Measurements from ENCODE around the gene CFAP74.
A peak's percentile ranks its signal among the peaks of the same experiment; 100 is the strongest.

Gene CFAP74

DNA sequence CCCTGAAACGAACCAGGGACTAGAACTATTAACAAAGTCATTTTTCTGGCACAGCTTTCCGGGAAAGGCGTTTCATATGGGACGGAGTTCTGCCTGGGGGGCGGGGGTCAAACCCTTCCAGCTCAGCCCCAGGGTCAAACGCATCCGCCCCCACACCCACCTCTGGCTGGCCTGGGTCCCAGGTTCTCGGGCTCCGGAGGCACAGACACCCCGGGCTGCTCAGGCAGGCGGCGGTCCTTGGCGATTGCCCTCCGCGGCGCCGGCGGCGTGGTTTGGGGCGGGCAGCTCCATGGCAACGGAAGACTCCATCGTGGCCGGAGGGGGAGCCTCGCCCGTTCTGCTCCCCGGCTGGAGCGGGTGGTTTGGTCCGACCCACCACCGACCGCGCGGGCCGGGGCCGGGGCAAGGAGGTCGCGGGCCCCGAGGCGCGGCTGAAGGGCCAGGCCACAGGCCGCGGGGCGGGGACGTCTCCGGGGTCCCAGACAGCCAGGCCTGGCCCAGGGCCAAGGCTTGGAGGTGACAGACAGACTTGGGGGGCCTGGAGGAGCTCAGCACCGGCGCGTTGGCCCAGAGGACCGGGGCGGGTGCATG is at the start of gene CFAP74:
TSS of gene CFAP74 (minus strand) at position 246 of the 591 bp plus-strand sequence. CDS start 12,830 bp downstream, outside the sequence.
- H3K27ac ChIP-seq (ENCODE audit: low read length): no peak within 1 kb of the TSS
- no peaks in the 10 kb centered on the region for H3K4me1 ChIP-seq (ENCODE audit: control insufficient read depth, low read depth, low read length)
- H3K4me3 ChIP-seq (ENCODE audit: low read length): peak within 1 kb of the TSS; percentile 46
- no peaks in the 10 kb centered on the region for H3K9me3 ChIP-seq (ENCODE audit: control insufficient read depth, low read depth, low read length)
- no peak within 1 kb of the TSS for H3K9ac ChIP-seq (ENCODE audit: low read length)
- no peaks in the 10 kb centered on the region for H3K36me3 ChIP-seq (ENCODE audit: control insufficient read depth, low read depth, low read length)
- peaks cover 7% of the 10 kb centered on the region for H3K27me3 ChIP-seq (ENCODE audit: control insufficient read depth, insufficient read depth, low read length)

GRCh38 chr1:2053217-2053616 is 49.6 kb upstream of the CFAP74 start:
- H3K9me3 ChIP-seq (ENCODE audit: control insufficient read depth, low read depth, low read length): no peaks in the 10 kb centered on the region
- H3K36me3 ChIP-seq (ENCODE audit: control insufficient read depth, low read depth, low read length): peaks cover 3% of the 10 kb centered on the region
- peaks cover 1% of the 10 kb centered on the region for H3K4me1 ChIP-seq (ENCODE audit: control insufficient read depth, low read depth, low read length)
- peaks cover 27% of the 10 kb centered on the region for H3K27me3 ChIP-seq (ENCODE audit: control insufficient read depth, insufficient read depth, low read length)
- no peak overlapping the region for H3K27ac ChIP-seq (ENCODE audit: low read length)
- no peak overlapping the region for H3K4me3 ChIP-seq (ENCODE audit: low read length)
- H3K9ac ChIP-seq (ENCODE audit: low read length): no peak overlapping the region

- H3K4me3 ChIP-seq (ENCODE audit: low read length): no peak overlapping the region
- no peak overlapping the region for H3K27ac ChIP-seq (ENCODE audit: low read length)
- H3K27me3 ChIP-seq (ENCODE audit: control insufficient read depth, insufficient read depth, low read length): peaks cover 31% of the 10 kb centered on the region
- peaks cover 3% of the 10 kb centered on the region for H3K36me3 ChIP-seq (ENCODE audit: control insufficient read depth, low read depth, low read length)
- H3K9me3 ChIP-seq (ENCODE audit: control insufficient read depth, low read depth, low read length): no peaks in the 10 kb centered on the region
- H3K9ac ChIP-seq (ENCODE audit: low read length): no peak overlapping the region
- peaks cover 5% of the 10 kb centered on the region for H3K4me1 ChIP-seq (ENCODE audit: control insufficient read depth, low read depth, low read length)
Measured at GRCh38 chr1:2052756-2053155, 49.2 kb upstream of the CFAP74 start.

DNA sequence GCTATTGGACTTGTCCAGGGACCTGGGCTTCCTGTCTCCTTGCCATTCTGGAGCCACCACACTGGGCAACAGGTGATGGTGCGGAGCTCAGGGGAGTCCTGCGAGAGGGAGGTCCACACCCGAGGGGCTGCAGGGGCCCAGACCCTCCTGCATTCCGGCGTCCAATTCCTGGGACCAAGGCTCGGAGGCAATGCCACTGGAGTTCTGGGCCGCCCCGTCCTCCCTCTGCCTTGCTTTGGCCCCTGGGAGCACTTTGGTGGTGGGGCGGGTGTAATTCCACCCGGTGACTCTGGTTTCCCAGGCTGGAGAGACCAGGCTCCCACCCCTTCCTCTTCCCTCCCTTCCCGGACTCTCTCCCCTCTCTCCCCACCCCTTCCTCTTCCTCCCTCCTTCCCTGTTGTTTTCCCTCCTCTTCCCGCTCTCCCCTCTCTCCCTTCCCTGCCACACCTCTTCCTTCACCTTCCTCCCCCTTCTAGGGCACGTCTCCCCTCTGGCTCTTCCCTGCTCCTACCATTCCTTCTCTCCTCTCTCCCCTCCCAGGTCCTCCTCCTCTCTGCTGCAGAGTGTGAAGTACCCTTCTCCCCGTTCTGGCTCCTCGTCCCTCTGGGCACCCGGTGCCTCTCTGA is 48.6 kb upstream of the CFAP74 start:
- H3K4me3 ChIP-seq (ENCODE audit: low read length): no peak overlapping the region
- H3K9ac ChIP-seq (ENCODE audit: low read length): no peak overlapping the region
- peaks cover 32% of the 10 kb centered on the region for H3K27me3 ChIP-seq (ENCODE audit: control insufficient read depth, insufficient read depth, low read length)
- peaks cover 10% of the 10 kb centered on the region for H3K4me1 ChIP-seq (ENCODE audit: control insufficient read depth, low read depth, low read length)
- peaks cover 3% of the 10 kb centered on the region for H3K36me3 ChIP-seq (ENCODE audit: control insufficient read depth, low read depth, low read length)
- H3K27ac ChIP-seq (ENCODE audit: low read length): no peak overlapping the region
- H3K9me3 ChIP-seq (ENCODE audit: control insufficient read depth, low read depth, low read length): no peaks in the 10 kb centered on the region

DNA sequence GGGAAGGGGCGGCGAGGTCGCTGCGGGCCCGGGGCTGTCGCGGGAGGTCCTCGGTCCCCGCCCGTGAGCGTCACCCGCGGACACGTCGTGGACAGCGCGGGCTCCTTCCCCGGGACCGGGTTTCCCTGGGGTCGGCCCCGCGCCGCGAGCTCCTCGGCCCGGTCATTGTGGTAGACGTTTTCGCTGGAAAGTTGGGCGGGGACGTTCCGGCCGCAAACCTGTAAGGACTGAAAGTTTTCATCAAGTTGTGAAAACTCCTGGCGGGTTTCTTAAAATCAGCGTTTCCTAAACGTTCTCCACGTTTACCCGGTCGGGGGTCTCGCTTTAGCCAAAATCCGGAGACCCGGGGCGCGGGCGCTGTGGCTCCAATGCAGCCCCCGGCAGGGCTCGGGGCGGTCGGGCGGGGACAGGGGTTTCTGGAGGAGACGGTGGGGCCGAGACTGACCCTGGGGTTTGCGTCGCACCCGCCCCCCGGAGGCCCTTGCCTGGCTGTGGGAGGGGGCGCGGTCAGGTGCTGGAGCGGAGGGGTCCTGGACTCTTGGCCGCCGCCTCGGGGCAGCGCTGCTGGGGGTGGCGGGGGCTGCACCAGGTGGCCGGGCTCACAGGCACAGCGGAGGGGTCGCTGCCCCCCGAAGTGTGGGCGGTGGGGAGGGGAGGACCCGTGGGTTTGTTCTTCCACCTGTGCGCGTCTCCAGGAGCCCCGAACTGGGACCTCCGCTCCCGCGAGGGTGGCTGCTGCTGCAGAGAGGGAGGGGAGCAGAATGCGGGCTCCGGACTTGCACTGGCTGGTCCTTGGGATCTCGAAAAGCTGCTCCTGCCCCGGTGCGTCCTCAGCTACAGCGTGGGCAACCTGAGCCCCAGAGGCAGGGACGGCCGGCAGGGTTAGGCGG is 47.5 kb upstream of the CFAP74 start:
- H3K9ac ChIP-seq (ENCODE audit: low read length): peak overlapping the region; percentile 28
- no peaks in the 10 kb centered on the region for H3K9me3 ChIP-seq (ENCODE audit: control insufficient read depth, low read depth, low read length)
- peaks cover 33% of the 10 kb centered on the region for H3K27me3 ChIP-seq (ENCODE audit: control insufficient read depth, insufficient read depth, low read length)
- no peaks in the 10 kb centered on the region for H3K36me3 ChIP-seq (ENCODE audit: control insufficient read depth, low read depth, low read length)
- peak overlapping the region; percentile 73 for H3K4me3 ChIP-seq (ENCODE audit: low read length)
- H3K4me1 ChIP-seq (ENCODE audit: control insufficient read depth, low read depth, low read length): peaks cover 14% of the 10 kb centered on the region
- no peak overlapping the region for H3K27ac ChIP-seq (ENCODE audit: low read length)

GRCh38 chr1:2050461-2050792 is 46.8 kb upstream of the CFAP74 start:
- H3K27ac ChIP-seq (ENCODE audit: low read length): no peak overlapping the region
- H3K27me3 ChIP-seq (ENCODE audit: control insufficient read depth, insufficient read depth, low read length): peaks cover 39% of the 10 kb centered on the region
- H3K4me1 ChIP-seq (ENCODE audit: control insufficient read depth, low read depth, low read length): peaks cover 14% of the 10 kb centered on the region
- no peaks in the 10 kb centered on the region for H3K36me3 ChIP-seq (ENCODE audit: control insufficient read depth, low read depth, low read length)
- no peaks in the 10 kb centered on the region for H3K9me3 ChIP-seq (ENCODE audit: control insufficient read depth, low read depth, low read length)
- H3K4me3 ChIP-seq (ENCODE audit: low read length): peak overlapping the region; percentile 73
- H3K9ac ChIP-seq (ENCODE audit: low read length): peak overlapping the region; percentile 28

DNA sequence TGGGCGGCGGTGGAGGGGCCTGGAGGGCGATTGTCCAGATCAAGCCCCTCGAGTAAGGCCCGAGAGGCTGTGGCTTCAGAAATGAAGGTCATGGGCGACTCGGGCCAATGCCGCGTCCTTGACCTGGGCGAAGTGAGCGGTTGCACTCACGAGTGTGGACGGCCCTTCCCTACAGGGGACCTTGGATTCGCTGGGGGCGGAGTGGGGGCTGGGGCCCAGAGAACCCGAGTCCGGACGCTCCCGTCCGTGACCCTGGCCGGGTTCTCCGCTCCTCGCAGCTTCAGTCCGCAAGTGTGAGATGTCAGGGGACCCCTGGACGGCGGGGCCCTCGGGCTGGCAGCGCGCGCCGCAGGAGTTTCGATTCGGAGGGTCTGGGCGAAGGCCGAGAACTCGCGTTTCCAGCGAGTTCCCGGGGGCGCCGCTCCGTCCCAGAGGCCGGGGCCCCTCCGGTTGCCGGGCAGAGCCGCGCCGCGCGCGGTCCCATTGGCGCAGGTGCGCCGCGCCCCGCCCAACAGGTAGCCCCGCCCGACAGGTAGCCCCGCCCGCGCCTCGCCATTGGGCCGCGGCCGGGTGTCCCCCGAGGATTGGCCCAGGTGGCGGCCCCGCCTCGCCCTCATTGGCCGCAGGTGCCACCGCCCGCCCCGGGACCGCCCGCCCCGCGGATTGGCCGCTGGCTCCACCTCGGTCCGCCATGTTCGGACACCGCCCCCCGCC is 46.3 kb upstream of the CFAP74 start, which contains the start of gene PRKCZ:
TSS of gene PRKCZ (plus strand) at position 694 of the 714 bp plus-strand sequence. CDS start 220 bp downstream, outside the sequence.
- H3K9ac ChIP-seq (ENCODE audit: low read length): peak within 1 kb of the TSS; percentile 84
- no peaks in the 10 kb centered on the region for H3K36me3 ChIP-seq (ENCODE audit: control insufficient read depth, low read depth, low read length)
- peaks cover 44% of the 10 kb centered on the region for H3K27me3 ChIP-seq (ENCODE audit: control insufficient read depth, insufficient read depth, low read length)
- no peaks in the 10 kb centered on the region for H3K9me3 ChIP-seq (ENCODE audit: control insufficient read depth, low read depth, low read length)
- H3K4me3 ChIP-seq (ENCODE audit: low read length): peak within 1 kb of the TSS; percentile 81
- H3K27ac ChIP-seq (ENCODE audit: low read length): peak within 1 kb of the TSS; percentile 39
- H3K4me1 ChIP-seq (ENCODE audit: control insufficient read depth, low read depth, low read length): peaks cover 14% of the 10 kb centered on the region

DNA sequence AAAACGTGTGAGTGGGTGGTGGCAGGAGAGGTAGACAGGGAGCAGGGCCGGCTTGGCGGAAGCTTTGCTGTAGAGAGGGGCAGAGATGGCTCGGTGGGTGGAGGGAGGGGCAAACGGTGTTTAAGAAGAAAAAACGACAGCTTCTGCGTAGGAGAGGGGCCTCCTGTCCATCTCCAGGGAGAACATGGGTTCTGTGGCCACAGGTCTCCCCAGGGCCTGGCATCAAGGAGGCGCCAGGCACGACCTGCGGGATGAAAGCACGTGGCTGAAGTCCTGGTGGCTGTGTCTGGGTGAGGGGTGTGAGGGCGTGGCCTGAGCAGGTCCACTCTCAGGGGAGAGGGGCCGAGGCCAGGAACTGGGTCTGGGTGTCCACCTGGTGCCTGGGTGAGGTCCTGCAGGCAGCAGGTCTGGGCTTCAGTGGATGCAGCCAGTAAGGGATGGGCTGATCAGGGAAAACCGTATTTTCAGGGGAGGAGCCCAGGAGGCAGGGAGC is 45.7 kb upstream of the CFAP74 start:
- peaks cover 44% of the 10 kb centered on the region for H3K27me3 ChIP-seq (ENCODE audit: control insufficient read depth, insufficient read depth, low read length)
- peak overlapping the region; percentile 81 for H3K4me3 ChIP-seq (ENCODE audit: low read length)
- no peak overlapping the region for H3K27ac ChIP-seq (ENCODE audit: low read length)
- peaks cover 14% of the 10 kb centered on the region for H3K4me1 ChIP-seq (ENCODE audit: control insufficient read depth, low read depth, low read length)
- H3K36me3 ChIP-seq (ENCODE audit: control insufficient read depth, low read depth, low read length): no peaks in the 10 kb centered on the region
- peak overlapping the region; percentile 84 for H3K9ac ChIP-seq (ENCODE audit: low read length)
- H3K9me3 ChIP-seq (ENCODE audit: control insufficient read depth, low read depth, low read length): no peaks in the 10 kb centered on the region

DNA sequence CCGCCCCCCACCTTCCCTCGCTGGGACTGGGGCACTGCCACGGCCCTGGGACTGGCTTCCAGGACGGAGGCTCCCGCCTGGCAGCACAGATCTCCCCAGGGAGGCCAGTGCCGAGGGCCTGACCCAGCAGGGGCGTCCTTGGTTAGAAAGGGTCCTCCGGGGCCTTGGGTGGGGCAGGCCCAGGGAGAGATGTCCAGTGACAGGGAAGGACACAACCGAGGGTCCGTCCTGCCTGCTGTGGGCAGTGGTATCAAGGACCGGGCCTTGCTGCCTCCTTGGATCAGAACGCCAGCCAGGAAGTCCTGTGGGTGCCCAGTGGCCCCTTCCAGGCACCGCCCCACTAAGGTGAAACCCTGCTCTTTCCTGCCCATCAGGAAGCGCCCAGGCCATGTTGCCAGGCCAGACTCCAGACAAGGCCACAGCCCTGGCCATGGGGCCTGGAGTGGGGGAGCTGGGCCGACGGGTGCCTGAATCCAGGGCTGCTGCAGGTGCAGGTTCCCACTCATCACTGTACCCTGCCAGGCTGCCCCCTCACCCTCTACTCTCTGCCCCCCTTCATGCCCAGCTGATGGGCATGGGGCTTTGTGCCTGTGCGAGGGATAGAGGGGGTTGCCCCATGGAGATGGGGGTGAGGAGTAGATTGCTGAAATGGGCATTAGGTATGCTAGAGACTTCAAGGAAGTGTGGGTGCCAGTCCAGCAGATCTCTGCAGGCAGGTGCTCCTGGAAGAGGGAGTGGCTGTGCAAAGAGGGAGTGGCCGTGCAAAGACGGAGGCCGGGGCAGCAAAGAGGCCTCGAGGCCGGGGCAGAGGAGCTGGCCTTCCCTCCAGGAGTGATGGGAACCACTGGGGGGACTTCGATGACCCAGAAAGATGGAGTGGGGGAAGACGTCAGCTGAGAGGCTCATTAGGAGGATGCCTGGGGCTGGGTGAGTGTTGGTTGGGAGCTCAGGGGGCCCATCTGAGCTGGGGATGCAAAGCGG is 44.5 kb upstream of the CFAP74 start:
- Histone ChIP-seq H3K36me3 (ENCODE audit: control insufficient read depth, low read depth, low read length) (no peaks in the 10 kb centered on the region), H3K9me3 (ENCODE audit: control insufficient read depth, low read depth, low read length) (no peaks in the 10 kb centered on the region), H3K4me3 (ENCODE audit: low read length) (no peak overlapping the region), H3K4me1 (ENCODE audit: control insufficient read depth, low read depth, low read length) (peaks cover 14% of the 10 kb centered on the region), H3K27me3 (ENCODE audit: control insufficient read depth, insufficient read depth, low read length) (peaks cover 44% of the 10 kb centered on the region), H3K9ac (ENCODE audit: low read length) (no peak overlapping the region), H3K27ac (ENCODE audit: low read length) (no peak overlapping the region)

GRCh38 chr1:2046953-2047748 is 43.6 kb upstream of the CFAP74 start:
- Histone ChIP-seq H3K9me3 (ENCODE audit: control insufficient read depth, low read depth, low read length) (no peaks in the 10 kb centered on the region), H3K27me3 (ENCODE audit: control insufficient read depth, insufficient read depth, low read length) (peaks cover 42% of the 10 kb centered on the region), H3K4me3 (ENCODE audit: low read length) (peak overlapping the region; percentile 34), H3K27ac (ENCODE audit: low read length) (no peak overlapping the region), H3K4me1 (ENCODE audit: control insufficient read depth, low read depth, low read length) (peaks cover 14% of the 10 kb centered on the region), H3K9ac (ENCODE audit: low read length) (no peak overlapping the region), H3K36me3 (ENCODE audit: control insufficient read depth, low read depth, low read length) (no peaks in the 10 kb centered on the region)
